Measurements from ENCODE around the gene MYDGF.

MYDGF gene

GRCh38 chr19:4609878-4610511 is 60.1 kb downstream of the MYDGF start:
- H3K4me3 ChIP-seq (ENCODE audit: low read length), result no peak overlapping the region
- H3K9ac ChIP-seq (ENCODE audit: low read depth, low read length), result no peak overlapping the region
- H3K27ac ChIP-seq (ENCODE audit: low read length), result no peak overlapping the region
- H3K36me3 ChIP-seq (ENCODE audit: insufficient read depth, low read depth, low read length), result no peaks in the 10 kb centered on the region
- H3K4me1 ChIP-seq (ENCODE audit: insufficient read depth, low read length), result no peaks in the 10 kb centered on the region
- H3K9me3 ChIP-seq (ENCODE audit: insufficient read depth, low read depth, low read length), result no peaks in the 10 kb centered on the region
- H3K27me3 ChIP-seq (ENCODE audit: insufficient read depth, low read length), result peaks cover 14% of the 10 kb centered on the region; the same call in 1 of the 2 replicates
